HG02642 (cell line): ENCODE data around the gene KIAA1191.

Experiments
- ATAC-seq: cut with Tn5 transposase; IDR thresholded peaks from one replicate; pipeline ENCODE4 v1.9.1; 2021; ENCODE audit warnings: mild to moderate bottlenecking; ENCODE audit not compliant: unreplicated experiment, poor library complexity

Gene KIAA1191

GRCh38 chr5:176391479-176391878, 29.9 kb upstream of the KIAA1191 start:
- no peak for ATAC-seq

GRCh38 chr5:176389135-176390123, 27.9 kb upstream of the KIAA1191 start:
- ATAC-seq: peak; percentile 33

- ATAC-seq: peak; percentile 87
Measured at GRCh38 chr5:176388444-176389134, 27.0 kb upstream of the KIAA1191 start, which contains the start of the genes HIGD2A and NOP16. Gene HIGD2A, plus strand, starts transcription at chr5:176388751. Its CDS starts 69 bp downstream, at chr5:176388820. Gene NOP16, minus strand, starts transcription at chr5:176388598. Its CDS starts 59 bp downstream, at chr5:176388539.

- no peak for ATAC-seq
Measured at GRCh38 chr5:176388003-176388443, 26.5 kb upstream of the KIAA1191 start.

GRCh38 chr5:176387384-176387925, 25.9 kb upstream of the KIAA1191 start:
- no peak for ATAC-seq

- no peak for ATAC-seq
Measured at GRCh38 chr5:176386491-176386890, 24.9 kb upstream of the KIAA1191 start.

- no peak for ATAC-seq
Measured at GRCh38 chr5:176384991-176385390, 23.4 kb upstream of the KIAA1191 start.

- ATAC-seq: no peak
Measured at GRCh38 chr5:176384366-176384930, 22.9 kb upstream of the KIAA1191 start.

GRCh38 chr5:176383961-176384360, 22.4 kb upstream of the KIAA1191 start:
- ATAC-seq: no peak

- no peak for ATAC-seq
Measured at GRCh38 chr5:176383248-176383905, 21.8 kb upstream of the KIAA1191 start.

GRCh38 chr5:176382721-176383120, 21.2 kb upstream of the KIAA1191 start:
- no peak for ATAC-seq

GRCh38 chr5:176381979-176382378, 20.4 kb upstream of the KIAA1191 start:
- no peak for ATAC-seq

GRCh38 chr5:176381423-176381822, 19.9 kb upstream of the KIAA1191 start:
- no peak for ATAC-seq

GRCh38 chr5:176379881-176380280, 18.3 kb upstream of the KIAA1191 start:
- no peak for ATAC-seq

GRCh38 chr5:176373100-176373818, 11.7 kb upstream of the KIAA1191 start:
- ATAC-seq: no peak

GRCh38 chr5:176371621-176372539, 10.3 kb upstream of the KIAA1191 start:
- ATAC-seq: no peak

GRCh38 chr5:176369934-176370711, 8.6 kb upstream of the KIAA1191 start:
- no peak for ATAC-seq
